Vagina (tissue), 2 donors: Measurements from ENCODE around the gene LRP2.

ENCODE experiments used
- POLR2A ChIP-seq, 2 donors: fragments of 450-650 bp; IDR thresholded peaks; one replicate each; pipeline ENCODE4 v1.6.1; 2017; ENCODE audit warnings: antibody characterized with exemption in 2 of 2, mild to moderate bottlenecking in 2 of 2, moderate library complexity in 2 of 2
- POLR2AphosphoS5 ChIP-seq, 2 donors: sonication (generic); formaldehyde crosslinking; IDR thresholded peaks; one replicate each; pipeline ENCODE4 v1.9.0; 2017; ENCODE audit warnings: antibody characterized with exemption in 2 of 2, mild to moderate bottlenecking in 2 of 2, low read depth in 1 of 2; ENCODE audit not compliant: insufficient read depth in 1 of 2
- TF ChIP-seq, protein P1 (sequence below), 3 experiments: fragments of 450-650 bp in 2 of 3; fragments of 200-600 bp in 1 of 3; sonication (generic) in 1 of 3; IDR thresholded peaks; one replicate each; pipeline ENCODE4 v1.5.1; 2017 to 2019; ENCODE audit warnings: antibody characterized with exemption in 3 of 3, mild to moderate bottlenecking in 2 of 3, moderate library complexity in 2 of 3

DNA sequence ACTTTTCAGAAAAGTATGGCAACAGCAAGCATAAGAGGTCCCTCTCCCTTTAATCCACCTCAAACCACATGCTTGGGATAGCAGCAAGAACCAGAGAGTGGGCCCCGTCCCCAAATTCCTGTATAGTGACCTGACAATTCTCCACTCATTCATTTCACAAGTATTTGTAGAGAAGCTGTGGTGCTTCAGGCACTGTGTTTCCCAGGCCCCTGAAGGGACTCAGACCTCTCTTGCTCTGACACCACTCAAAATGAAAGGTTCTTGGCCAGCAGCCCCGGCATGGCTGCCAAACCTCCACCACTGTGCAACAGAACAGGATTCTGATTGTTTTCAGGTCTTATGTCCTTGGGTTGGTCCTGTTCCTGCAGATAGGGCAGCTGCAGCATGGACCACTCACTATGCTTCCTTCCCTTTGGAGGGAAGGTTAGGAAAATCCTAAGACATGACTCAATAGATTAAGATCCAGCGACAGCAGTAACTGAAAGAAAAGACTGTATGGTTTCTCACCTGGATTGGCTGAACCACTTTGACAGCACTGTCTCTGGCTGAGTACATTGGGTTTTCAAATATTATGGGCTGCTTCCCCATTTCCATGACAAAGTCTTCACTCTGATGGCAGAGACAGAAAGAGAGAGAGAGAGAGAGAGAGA, 225.3 kb downstream of the LRP2 start:
- TF ChIP-seq, protein P1, sequence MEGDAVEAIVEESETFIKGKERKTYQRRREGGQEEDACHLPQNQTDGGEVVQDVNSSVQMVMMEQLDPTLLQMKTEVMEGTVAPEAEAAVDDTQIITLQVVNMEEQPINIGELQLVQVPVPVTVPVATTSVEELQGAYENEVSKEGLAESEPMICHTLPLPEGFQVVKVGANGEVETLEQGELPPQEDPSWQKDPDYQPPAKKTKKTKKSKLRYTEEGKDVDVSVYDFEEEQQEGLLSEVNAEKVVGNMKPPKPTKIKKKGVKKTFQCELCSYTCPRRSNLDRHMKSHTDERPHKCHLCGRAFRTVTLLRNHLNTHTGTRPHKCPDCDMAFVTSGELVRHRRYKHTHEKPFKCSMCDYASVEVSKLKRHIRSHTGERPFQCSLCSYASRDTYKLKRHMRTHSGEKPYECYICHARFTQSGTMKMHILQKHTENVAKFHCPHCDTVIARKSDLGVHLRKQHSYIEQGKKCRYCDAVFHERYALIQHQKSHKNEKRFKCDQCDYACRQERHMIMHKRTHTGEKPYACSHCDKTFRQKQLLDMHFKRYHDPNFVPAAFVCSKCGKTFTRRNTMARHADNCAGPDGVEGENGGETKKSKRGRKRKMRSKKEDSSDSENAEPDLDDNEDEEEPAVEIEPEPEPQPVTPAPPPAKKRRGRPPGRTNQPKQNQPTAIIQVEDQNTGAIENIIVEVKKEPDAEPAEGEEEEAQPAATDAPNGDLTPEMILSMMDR (IDR thresholded peaks at IDR 0.05): no peak
- no peak for TF ChIP-seq POLR2AphosphoS5 (IDR thresholded peaks at IDR 0.05; ENCODE audit: insufficient read depth in 1 of 2, low read depth in 1 of 2)
- no peak for TF ChIP-seq POLR2A (IDR thresholded peaks at IDR 0.05)
